Lower leg skin (tissue), 4 donors: ENCODE results near the gene CNNM4. TPM values are rescaled to one million over a fixed set of nuclear protein-coding genes. Genes with fewer than 3 reads are reported as not detected.

ENCODE experiments used
- DNase-seq, 2 donors: peaks; one replicate each; pipeline ENCODE4 v3.0.0-alpha.2; 2019; ENCODE audit warnings: low spot score in 2 of 2
- H3K4me3 ChIP-seq: fragments of 200-600 bp; sonication (generic); 2 replicates; pipeline ENCODE4 v1.5.1; 2017; ENCODE audit warnings: mild to moderate bottlenecking, low read depth; ENCODE audit not compliant: poor library complexity, severe bottlenecking
- POLR2A ChIP-seq, 2 donors: fragments of 450-650 bp; IDR thresholded peaks; one replicate each; pipeline ENCODE4 v1.6.1; 2016 to 2017; ENCODE audit warnings: antibody characterized with exemption in 2 of 2, mild to moderate bottlenecking in 1 of 2, moderate library complexity in 1 of 2
- WGBS, 2 donors: methylation state at CpG; one replicate each; pipeline ENCODE4 v1.1.5; 2018; 5-methylcytosine and 5-hydroxymethylcytosine counted together
- intact Hi-C: fragments of 100-400 bp; cut with DNase I; formaldehyde crosslinking; loops from one replicate; pipeline ENCODE4 v1.15.0; 2023; ENCODE audit warnings: low total_unique reads
- total RNA-seq, 4 donors: library from RNA; depleted of rRNA; stranded (reverse); fragments of >200 nt; gene quantifications; one replicate each; pipeline ENCODE4 v1.1.0, GENCODE V29; 2016
- TF ChIP-seq, protein P1 (sequence below), 3 donors: fragments of 450-650 bp; IDR thresholded peaks; one replicate each; pipeline ENCODE4 v1.5.1; 2016; ENCODE audit warnings: antibody characterized with exemption in 3 of 3, mild to moderate bottlenecking in 3 of 3, moderate library complexity in 2 of 3

The CNNM4 gene
- total RNA-seq, 4 donors from 2014 or later = 17.4 to 29.1 (median 22.2) TPM

DNA sequence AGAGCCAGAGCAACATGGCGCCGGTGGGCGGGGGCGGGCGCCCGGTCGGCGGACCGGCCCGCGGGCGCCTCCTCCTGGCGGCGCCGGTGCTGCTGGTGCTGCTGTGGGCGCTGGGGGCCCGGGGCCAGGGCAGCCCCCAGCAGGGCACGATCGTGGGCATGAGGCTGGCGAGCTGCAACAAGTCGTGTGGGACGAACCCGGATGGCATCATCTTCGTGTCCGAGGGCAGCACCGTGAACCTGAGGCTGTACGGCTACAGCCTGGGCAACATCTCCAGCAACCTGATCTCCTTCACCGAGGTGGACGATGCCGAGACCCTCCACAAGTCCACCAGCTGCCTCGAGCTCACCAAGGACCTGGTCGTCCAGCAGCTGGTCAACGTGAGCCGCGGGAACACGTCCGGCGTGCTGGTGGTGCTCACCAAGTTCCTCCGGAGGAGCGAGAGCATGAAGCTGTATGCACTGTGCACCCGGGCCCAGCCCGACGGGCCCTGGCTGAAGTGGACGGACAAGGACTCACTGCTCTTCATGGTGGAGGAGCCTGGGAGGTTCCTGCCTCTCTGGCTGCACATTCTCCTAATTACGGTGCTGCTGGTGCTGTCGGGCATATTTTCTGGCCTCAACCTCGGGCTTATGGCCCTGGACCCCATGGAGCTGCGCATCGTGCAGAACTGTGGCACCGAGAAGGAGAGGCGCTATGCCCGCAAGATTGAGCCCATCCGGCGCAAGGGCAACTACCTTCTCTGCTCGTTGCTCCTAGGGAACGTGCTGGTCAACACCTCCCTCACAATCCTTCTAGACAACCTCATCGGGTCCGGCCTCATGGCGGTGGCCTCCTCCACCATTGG, 507 bp downstream of the CNNM4 start:
- TF ChIP-seq, protein P1, sequence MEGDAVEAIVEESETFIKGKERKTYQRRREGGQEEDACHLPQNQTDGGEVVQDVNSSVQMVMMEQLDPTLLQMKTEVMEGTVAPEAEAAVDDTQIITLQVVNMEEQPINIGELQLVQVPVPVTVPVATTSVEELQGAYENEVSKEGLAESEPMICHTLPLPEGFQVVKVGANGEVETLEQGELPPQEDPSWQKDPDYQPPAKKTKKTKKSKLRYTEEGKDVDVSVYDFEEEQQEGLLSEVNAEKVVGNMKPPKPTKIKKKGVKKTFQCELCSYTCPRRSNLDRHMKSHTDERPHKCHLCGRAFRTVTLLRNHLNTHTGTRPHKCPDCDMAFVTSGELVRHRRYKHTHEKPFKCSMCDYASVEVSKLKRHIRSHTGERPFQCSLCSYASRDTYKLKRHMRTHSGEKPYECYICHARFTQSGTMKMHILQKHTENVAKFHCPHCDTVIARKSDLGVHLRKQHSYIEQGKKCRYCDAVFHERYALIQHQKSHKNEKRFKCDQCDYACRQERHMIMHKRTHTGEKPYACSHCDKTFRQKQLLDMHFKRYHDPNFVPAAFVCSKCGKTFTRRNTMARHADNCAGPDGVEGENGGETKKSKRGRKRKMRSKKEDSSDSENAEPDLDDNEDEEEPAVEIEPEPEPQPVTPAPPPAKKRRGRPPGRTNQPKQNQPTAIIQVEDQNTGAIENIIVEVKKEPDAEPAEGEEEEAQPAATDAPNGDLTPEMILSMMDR (IDR thresholded peaks at IDR 0.05) = no peak
- no peak for TF ChIP-seq POLR2A (IDR thresholded peaks at IDR 0.05)
- 37 to 62% methylated on average over 21 to 33 of the region's 59 CpGs for WGBS, 2 donors
- intact Hi-C loops = no loop called here
- DNase-seq = peak; percentile 29 to 90
- peak overlapping the region; percentile 14 for H3K4me3 ChIP-seq

DNA sequence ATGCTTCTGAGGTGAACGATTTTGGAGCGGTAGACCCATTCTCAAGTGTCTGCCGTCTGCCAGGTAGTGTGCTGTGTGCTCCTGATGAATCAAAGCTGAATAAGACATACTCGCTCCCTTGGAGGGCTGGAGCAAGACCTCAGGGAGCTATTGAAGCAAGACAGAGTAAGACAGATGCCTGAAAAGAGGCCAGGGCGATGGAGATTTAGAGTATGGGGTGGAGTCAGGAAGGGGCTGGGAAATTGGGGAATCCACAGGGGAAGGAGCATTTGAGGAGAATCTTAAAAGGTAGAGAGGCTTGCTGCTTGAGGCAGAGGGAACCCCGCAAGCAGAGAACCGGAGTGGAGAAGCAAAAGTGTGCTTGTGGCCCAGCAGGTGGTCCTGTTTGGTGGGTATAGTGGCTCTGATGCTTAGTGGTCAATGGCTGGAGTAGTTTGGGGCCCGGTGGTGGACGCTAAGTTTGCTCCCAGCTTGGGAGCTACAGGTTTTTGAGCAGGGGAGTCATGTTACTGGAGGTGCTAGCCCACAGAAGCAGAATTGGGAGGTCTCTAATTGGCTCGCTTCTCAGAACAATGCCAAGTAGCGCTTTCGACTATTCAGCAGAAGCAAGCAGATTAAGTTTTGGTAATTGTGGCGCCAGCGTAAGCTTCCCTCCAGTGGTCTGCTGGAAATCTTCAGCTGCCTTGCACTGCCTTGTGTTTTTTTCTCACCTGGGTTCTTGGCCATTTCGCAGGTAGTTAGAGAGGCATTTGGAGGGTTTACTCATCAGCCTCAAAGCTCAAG, 2.0 kb downstream of the CNNM4 start:
- no peak for DNase-seq
- intact Hi-C loops = no loop called here
- TF ChIP-seq, protein P1 (IDR thresholded peaks at IDR 0.05) = no peak
- TF ChIP-seq POLR2A (IDR thresholded peaks at IDR 0.05) = no peak
- H3K4me3 ChIP-seq = no peak overlapping the region
- WGBS, 2 donors = 19 to 23% methylated on average over 15 of the region's 15 CpGs

GRCh38 chr2:96763511-96764252, 3.0 kb downstream of the CNNM4 start:
- WGBS, 2 donors = 32 to 36% methylated on average over 7 of the region's 7 CpGs
- intact Hi-C loops = no loop called here
- DNase-seq = no peak
- H3K4me3 ChIP-seq = no peak overlapping the region
- no peak for TF ChIP-seq POLR2A (IDR thresholded peaks at IDR 0.05)
- TF ChIP-seq, protein P1 (IDR thresholded peaks at IDR 0.05) = no peak

DNA sequence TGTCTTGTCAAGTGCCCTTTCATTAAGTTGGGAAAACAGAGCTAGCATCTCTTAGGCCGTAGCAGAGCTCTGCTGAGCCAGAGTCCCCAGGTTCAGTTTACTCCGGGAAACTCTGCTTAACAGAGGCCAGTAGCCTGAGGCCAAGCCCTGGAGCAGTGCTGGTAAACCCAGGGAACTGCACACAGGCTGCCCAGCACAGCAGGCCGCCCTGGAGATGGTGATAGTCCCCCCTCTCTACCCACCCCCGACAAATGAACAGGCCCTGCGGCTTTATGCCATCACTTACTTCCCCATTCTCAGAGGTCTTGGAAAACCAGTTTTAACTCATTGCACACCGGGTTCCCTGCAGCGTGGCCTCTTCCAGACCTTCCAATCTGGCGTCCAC, 3.5 kb downstream of the CNNM4 start:
- 20 to 25% methylated on average over 8 of the region's 8 CpGs for WGBS, 2 donors
- intact Hi-C loops = no loop called here
- TF ChIP-seq, protein P1 (IDR thresholded peaks at IDR 0.05) = no peak
- no peak for TF ChIP-seq POLR2A (IDR thresholded peaks at IDR 0.05)
- H3K4me3 ChIP-seq = no peak overlapping the region
- peak in 1 of 2 donors; percentile 31 for DNase-seq

GRCh38 chr2:96767135-96767871, 6.6 kb downstream of the CNNM4 start:
- WGBS, 2 donors = 92 to 94% methylated on average over 9 of the region's 9 CpGs
- DNase-seq = no peak
- TF ChIP-seq POLR2A (IDR thresholded peaks at IDR 0.05) = no peak
- TF ChIP-seq, protein P1 (IDR thresholded peaks at IDR 0.05) = no peak
- no peak overlapping the region for H3K4me3 ChIP-seq
- intact Hi-C loops = no loop called here
